Vagina (tissue), 2 donors: ENCODE results near the gene P2RX7.

Source experiments
- POLR2A ChIP-seq, 2 donors: fragments of 450-650 bp; IDR thresholded peaks; one replicate each; pipeline ENCODE4 v1.6.1; 2017; ENCODE audit warnings: antibody characterized with exemption in 2 of 2, mild to moderate bottlenecking in 2 of 2, moderate library complexity in 2 of 2
- POLR2AphosphoS5 ChIP-seq, 2 donors: sonication (generic); formaldehyde crosslinking; IDR thresholded peaks; one replicate each; pipeline ENCODE4 v1.9.0; 2017; ENCODE audit warnings: antibody characterized with exemption in 2 of 2, mild to moderate bottlenecking in 2 of 2, low read depth in 1 of 2; ENCODE audit not compliant: insufficient read depth in 1 of 2
- TF ChIP-seq, protein P1 (sequence below), 3 experiments: fragments of 450-650 bp in 2 of 3; fragments of 200-600 bp in 1 of 3; sonication (generic) in 1 of 3; IDR thresholded peaks; one replicate each; pipeline ENCODE4 v1.5.1; 2017 to 2019; ENCODE audit warnings: antibody characterized with exemption in 3 of 3, mild to moderate bottlenecking in 2 of 3, moderate library complexity in 2 of 3

GRCh38 chr12:121099779-121100178, 32.9 kb upstream of the P2RX7 start:
- TF ChIP-seq POLR2A (IDR thresholded peaks at IDR 0.05): no peak
- TF ChIP-seq, protein P1, sequence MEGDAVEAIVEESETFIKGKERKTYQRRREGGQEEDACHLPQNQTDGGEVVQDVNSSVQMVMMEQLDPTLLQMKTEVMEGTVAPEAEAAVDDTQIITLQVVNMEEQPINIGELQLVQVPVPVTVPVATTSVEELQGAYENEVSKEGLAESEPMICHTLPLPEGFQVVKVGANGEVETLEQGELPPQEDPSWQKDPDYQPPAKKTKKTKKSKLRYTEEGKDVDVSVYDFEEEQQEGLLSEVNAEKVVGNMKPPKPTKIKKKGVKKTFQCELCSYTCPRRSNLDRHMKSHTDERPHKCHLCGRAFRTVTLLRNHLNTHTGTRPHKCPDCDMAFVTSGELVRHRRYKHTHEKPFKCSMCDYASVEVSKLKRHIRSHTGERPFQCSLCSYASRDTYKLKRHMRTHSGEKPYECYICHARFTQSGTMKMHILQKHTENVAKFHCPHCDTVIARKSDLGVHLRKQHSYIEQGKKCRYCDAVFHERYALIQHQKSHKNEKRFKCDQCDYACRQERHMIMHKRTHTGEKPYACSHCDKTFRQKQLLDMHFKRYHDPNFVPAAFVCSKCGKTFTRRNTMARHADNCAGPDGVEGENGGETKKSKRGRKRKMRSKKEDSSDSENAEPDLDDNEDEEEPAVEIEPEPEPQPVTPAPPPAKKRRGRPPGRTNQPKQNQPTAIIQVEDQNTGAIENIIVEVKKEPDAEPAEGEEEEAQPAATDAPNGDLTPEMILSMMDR (IDR thresholded peaks at IDR 0.05): no peak
- no peak for TF ChIP-seq POLR2AphosphoS5 (IDR thresholded peaks at IDR 0.05; ENCODE audit: insufficient read depth in 1 of 2, low read depth in 1 of 2)
